Uterus (tissue), 2 donors: ENCODE measurements around the gene TNS1.

Experiments used
- POLR2A ChIP-seq, 2 donors: fragments of 450-650 bp; IDR thresholded peaks; one replicate each; pipeline ENCODE4 v1.6.1; 2016; ENCODE audit warnings: antibody characterized with exemption in 2 of 2, mild to moderate bottlenecking in 1 of 2, moderate library complexity in 1 of 2
- TF ChIP-seq, protein P1 (sequence below), 4 experiments: fragments of 200-600 bp in 2 of 4; fragments of 450-650 bp in 2 of 4; sonication (generic) in 2 of 4; IDR thresholded peaks; one replicate each; pipeline ENCODE4 v1.5.1; 2016 to 2019; ENCODE audit warnings: antibody characterized with exemption in 4 of 4, mild to moderate bottlenecking in 2 of 4, moderate library complexity in 1 of 4

DNA sequence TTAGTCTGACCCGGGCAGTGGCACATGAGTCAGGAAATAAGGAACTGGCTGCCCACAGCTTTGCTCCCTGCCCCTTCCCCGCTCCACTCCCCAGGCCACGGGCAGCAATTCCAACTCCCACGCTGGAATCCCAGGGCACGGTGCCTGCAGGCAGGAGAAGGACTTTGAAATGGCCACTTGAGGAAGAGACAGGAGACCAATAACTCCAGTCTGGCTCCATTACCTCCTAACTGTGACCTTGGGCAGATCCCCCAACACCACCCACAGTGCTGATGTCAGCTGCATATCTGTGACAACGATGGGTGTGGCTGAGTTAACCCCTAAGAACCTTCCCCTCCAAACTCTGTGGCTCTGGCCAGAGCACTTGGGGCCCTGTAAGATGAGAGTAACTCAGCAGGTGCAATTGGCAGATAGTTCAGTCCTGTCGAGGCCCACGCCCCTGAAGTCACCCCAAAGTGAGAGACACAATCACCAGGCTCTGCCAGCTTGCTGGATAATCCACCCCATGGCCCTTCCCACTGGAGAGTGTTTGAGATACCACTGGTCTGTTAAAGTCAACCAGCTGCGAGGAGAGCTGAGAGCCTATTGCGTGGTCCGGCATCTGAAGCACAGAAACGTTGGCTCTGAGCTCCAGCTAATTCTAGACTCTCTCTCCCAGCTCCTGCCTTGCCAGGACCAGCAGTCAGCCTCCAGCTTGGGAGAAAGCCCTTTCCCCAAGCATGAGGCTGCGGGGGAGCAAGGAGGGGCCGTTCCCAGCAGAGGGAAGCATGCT is 175.2 kb downstream of the TNS1 start:
- TF ChIP-seq, protein P1, sequence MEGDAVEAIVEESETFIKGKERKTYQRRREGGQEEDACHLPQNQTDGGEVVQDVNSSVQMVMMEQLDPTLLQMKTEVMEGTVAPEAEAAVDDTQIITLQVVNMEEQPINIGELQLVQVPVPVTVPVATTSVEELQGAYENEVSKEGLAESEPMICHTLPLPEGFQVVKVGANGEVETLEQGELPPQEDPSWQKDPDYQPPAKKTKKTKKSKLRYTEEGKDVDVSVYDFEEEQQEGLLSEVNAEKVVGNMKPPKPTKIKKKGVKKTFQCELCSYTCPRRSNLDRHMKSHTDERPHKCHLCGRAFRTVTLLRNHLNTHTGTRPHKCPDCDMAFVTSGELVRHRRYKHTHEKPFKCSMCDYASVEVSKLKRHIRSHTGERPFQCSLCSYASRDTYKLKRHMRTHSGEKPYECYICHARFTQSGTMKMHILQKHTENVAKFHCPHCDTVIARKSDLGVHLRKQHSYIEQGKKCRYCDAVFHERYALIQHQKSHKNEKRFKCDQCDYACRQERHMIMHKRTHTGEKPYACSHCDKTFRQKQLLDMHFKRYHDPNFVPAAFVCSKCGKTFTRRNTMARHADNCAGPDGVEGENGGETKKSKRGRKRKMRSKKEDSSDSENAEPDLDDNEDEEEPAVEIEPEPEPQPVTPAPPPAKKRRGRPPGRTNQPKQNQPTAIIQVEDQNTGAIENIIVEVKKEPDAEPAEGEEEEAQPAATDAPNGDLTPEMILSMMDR (IDR thresholded peaks at IDR 0.05) = no peak
- TF ChIP-seq POLR2A (IDR thresholded peaks at IDR 0.05) = no peak
